AG10803 (cell line): Measurements from ENCODE around the gene ATPAF1.

Source experiments
- DNase-seq: peaks from one replicate; pipeline ENCODE4 v3.0.0; 2010; ENCODE audit warnings: low read depth
- H3K4me3 ChIP-seq: 2 replicates; pipeline ENCODE4 v1.5.1; 2011; ENCODE audit warnings: mild to moderate bottlenecking, low read length, control low read depth
- CTCF ChIP-seq: conservative IDR thresholded peaks from 2 replicates; pipeline ENCODE4 v1.5.1; 2011; ENCODE audit warnings: mild to moderate bottlenecking, low read length, control low read depth, inconsistent platforms

ATPAF1 gene

GRCh38 chr1:46689356-46689755 is 21.2 kb upstream of the ATPAF1 start:
- no peak for DNase-seq
- H3K4me3 ChIP-seq = no peak overlapping the region

DNA sequence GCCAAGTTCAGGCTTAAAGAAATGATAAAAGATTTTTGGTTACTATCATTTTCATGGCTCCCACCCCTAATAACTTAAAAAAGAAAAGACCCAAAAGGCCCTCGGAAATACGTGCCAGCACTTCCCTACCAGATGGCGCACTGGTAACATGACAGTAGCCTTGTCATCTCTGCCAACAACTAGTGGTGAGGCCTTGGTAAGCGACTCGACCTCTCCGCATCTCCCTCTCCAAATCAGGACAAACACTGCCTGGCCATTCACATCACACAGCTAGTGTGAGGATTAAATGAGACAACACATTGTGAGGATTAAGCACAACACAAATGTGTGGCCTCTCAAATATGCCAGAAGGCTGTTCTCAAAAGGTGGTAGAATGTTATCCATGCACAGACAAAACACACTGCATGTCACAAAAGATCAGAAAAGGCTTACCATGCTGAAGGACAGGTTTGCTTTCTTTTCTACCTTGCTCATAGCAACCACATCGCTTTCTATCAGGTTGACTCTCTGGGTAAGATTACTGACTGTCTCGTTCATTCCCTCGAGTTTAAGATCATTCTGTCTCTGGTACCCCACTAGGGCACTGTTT is 19.9 kb upstream of the ATPAF1 start:
- no peak overlapping the region for H3K4me3 ChIP-seq
- DNase-seq = no peak
- TF ChIP-seq CTCF = no peak

More at GRCh38 chr1:46689356-46689755, 21.2 kb upstream of the ATPAF1 start:
- TF ChIP-seq CTCF = no peak

DNA sequence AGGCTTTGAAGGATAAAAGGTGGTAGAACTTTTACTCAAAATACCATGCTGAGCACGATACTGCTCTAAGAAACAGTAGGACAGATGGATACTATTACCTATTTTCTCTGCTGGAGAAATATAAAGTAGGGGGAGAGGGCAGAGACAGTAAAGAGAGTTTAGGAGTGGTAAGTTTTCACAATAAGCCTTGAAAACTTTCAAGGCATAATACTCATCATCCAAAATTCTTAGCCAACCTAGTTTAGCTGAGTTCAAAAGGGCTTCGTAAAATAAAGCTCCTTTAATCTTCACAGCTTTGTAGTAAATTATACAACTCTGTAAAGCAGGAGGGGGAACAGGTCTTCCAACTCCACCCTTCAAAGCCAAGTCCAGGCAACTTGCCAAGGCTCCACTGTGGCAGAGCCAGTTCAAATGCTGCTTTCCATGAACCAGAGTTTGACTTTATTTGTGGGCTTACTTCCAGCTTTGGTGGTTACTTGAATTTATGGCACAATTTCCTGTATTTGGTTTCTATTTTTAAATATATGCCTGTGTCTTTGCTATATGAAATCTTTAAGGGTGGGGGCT is 19.0 kb upstream of the ATPAF1 start:
- DNase-seq = peak; percentile 71
- no peak for TF ChIP-seq CTCF
- no peak overlapping the region for H3K4me3 ChIP-seq

- no peak for DNase-seq
- TF ChIP-seq CTCF = no peak
- no peak overlapping the region for H3K4me3 ChIP-seq
Observed at GRCh38 chr1:46686255-46686654, 18.1 kb upstream of the ATPAF1 start.

DNA sequence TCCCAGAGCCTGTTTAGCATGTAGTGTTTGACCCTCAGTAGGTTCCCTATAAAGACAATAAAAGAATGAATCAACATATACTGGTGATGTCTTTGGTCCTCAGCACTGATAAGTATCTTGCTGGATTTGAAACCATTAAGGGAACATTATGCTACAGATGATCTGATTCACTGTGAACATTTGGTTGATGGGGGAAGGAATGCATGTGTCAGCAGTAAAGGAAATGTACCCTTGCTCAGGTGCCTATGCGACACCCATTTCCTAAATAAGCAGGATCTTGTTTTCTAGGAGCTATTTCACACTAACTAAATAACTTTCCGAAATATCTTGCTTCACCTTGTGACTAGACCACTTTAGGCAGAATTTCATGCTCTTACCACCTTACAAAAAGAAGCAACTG is 16.5 kb upstream of the ATPAF1 start:
- no peak for DNase-seq
- H3K4me3 ChIP-seq = no peak overlapping the region
- TF ChIP-seq CTCF = no peak

DNA sequence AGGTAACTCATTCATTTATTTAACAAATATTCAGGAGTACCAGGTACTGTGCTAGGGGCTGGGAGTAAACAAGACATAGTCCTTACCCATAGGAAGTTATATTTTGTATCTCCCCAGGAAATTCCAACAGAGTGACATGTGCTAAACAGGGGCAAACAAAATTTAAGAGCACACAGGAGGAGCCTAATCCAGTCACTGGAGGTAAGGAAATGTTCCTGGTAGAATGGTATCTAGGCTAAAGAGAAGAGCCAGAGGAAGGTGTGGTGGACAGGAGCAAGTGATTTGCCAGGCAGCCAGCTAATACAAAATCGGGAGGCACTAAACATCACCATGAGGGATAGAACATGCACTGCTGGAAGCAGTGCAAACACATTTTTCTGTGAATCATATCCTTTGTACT is 13.9 kb upstream of the ATPAF1 start:
- no peak for DNase-seq
- TF ChIP-seq CTCF = no peak
- H3K4me3 ChIP-seq = no peak overlapping the region

DNA sequence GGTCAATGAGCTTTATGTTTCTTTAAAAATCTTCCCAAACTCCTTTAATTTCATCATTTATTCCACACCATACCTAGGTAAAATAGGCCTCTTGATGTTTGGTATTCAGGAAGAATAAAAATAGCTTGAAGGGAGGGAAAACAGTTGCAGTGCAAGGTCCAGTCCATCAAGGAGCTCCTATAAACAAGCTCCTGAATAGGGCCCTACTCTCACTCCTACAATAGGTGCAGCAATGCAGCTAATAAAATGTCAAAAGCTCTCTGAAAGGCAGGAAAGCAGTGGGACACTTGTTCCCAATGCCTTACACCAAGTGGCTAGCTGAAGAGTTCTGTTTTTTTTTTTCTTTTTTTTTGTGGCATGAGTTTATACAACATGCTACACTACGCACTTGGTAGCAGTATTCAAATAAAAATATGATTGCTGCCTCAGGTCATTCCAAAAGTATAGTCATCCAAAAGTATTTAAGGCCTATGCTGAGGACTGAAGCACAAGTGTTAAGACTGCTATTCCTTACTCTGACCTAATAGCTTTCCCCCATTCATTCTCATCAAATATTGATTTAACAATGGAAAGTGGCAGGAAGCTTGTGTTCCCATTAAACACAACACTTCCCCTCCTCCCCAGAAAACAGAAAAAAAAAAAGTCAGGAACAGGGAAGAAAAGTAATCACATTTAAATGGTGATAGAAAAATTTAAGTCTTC is 13.3 kb upstream of the ATPAF1 start:
- no peak for TF ChIP-seq CTCF
- H3K4me3 ChIP-seq = no peak overlapping the region
- no peak for DNase-seq
